Measurements from ENCODE around the gene GPRC5C.
"Not testable (repeated sequence)": the region's sequence is repeated elsewhere in the genome, so short reads cannot be mapped to it uniquely, and the experiment has no call there.

Gene GPRC5C

GRCh38 chr17:74488276-74488675 lies 56.4 kb downstream of the GPRC5C start:
- DNase-seq; H3K9me3 Mint-ChIP-seq; ATAC-seq (replicated peaks); H3K27me3 Mint-ChIP-seq; H3K4me3 Mint-ChIP-seq: not testable (repeated sequence)
- Mint-ChIP-seq H3K36me3 (ENCODE audit: insufficient read depth) (peaks cover 30% of the 10 kb centered on the region), H3K4me1 (ENCODE audit: low read depth in 2 of 2) (peaks cover 34 to 39% of the 10 kb centered on the region in 2 donors), H3K27ac (peak overlapping the region in 1 of 2 donors; percentile 90)

GRCh38 chr17:74490716-74491115 lies 58.8 kb downstream of the GPRC5C start:
- H3K9me3 Mint-ChIP-seq = no peaks in the 10 kb centered on the region
- H3K36me3 Mint-ChIP-seq (ENCODE audit: insufficient read depth) = peaks cover 8% of the 10 kb centered on the region
- H3K4me3 Mint-ChIP-seq = no peak overlapping the region
- H3K27me3 Mint-ChIP-seq = no peaks in the 10 kb centered on the region
- H3K27ac Mint-ChIP-seq = peak overlapping the region; percentile 49 to 90
- DNase-seq (no peak), ATAC-seq (replicated peaks) (no peak)
- peaks cover 36 to 37% of the 10 kb centered on the region in 2 donors for H3K4me1 Mint-ChIP-seq (ENCODE audit: low read depth in 2 of 2)

- Mint-ChIP-seq H3K4me3 (no peak overlapping the region), H3K4me1 (ENCODE audit: low read depth in 2 of 2) (peaks cover 34% of the 10 kb centered on the region in 2 donors), H3K27me3 (no peaks in the 10 kb centered on the region), H3K9me3 (no peaks in the 10 kb centered on the region), H3K27ac (peak overlapping the region; percentile 53 to 72), H3K36me3 (ENCODE audit: insufficient read depth) (peaks cover 7% of the 10 kb centered on the region)
- peak; percentile 32 for ATAC-seq (replicated peaks)
- no peak for DNase-seq
Observed at GRCh38 chr17:74491626-74492025, 59.7 kb downstream of the GPRC5C start.

GRCh38 chr17:74493331-74493833 lies 61.5 kb downstream of the GPRC5C start:
- H3K4me3 Mint-ChIP-seq = peak overlapping the region in 1 of 2 donors; percentile 31
- H3K9me3 Mint-ChIP-seq = no peaks in the 10 kb centered on the region
- peak overlapping the region in 1 of 2 donors; percentile 35 for H3K27ac Mint-ChIP-seq
- H3K36me3 Mint-ChIP-seq (ENCODE audit: insufficient read depth) = peaks cover 7% of the 10 kb centered on the region
- peaks cover 5 to 8% of the 10 kb centered on the region in 2 donors for H3K27me3 Mint-ChIP-seq
- DNase-seq (peak; percentile 64 to 79 (median 67)), ATAC-seq (replicated peaks) (peak; percentile 85)
- H3K4me1 Mint-ChIP-seq (ENCODE audit: low read depth in 2 of 2) = peaks cover 27 to 29% of the 10 kb centered on the region in 2 donors

All from effector memory CD8-positive, alpha-beta T cell (primary cell).